VCaP (cell line): Measurements from ENCODE around the gene RBCK1.
"Not testable (repeated sequence)": the region's sequence is repeated elsewhere in the genome, so short reads cannot be mapped to it uniquely, and the experiment has no call there.

Experiments
- H3K27ac ChIP-seq: fragments of 450-650 bp; 2 replicates; pipeline ENCODE4 v1.5.1; 2017
- TF ChIP-seq, protein P1 (sequence below): fragments of 450-650 bp; conservative IDR thresholded peaks from 2 replicates; pipeline ENCODE4 v1.5.1; 2017; ENCODE audit warnings: mild to moderate bottlenecking, moderate library complexity

The RBCK1 gene

DNA sequence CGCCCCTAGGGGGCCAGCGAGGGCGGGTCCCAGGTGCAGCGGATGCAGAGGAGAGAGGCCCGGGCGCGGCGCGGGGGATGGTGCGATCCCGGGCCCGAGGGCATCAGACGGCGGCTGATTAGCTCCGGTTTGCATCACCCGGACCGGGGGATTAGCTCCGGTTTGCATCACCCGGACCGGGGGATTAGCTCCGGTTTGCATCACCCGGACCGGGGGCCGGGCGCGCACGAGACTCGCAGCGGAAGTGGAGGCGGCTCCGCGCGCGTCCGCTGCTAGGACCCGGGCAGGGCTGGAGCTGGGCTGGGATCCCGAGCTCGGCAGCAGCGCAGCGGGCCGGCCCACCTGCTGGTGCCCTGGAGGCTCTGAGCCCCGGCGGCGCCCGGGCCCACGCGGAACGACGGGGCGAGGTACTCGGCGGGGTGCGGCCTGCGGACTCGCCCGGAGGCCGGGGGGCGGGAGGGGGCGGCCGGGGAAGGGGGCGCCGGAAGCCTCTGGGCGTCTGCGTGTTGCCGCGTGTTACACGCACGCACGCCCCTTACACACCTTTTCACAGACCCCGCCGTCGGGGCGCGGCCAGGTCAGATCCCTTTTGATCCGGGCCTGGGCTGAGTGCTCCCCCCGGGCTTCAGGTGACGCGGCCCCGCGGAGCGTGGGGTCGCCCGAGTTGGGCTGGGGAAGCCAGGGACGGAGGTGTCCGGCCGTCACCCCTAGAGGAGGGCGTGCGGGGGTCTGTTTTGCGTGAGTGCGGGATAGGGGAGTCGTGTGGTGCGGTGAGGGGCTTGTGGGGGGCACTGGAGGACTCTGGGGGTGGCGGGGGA is 27.1 kb upstream of the RBCK1 start:
- peak overlapping the region; percentile 99 for H3K27ac ChIP-seq
- TF ChIP-seq, protein P1, sequence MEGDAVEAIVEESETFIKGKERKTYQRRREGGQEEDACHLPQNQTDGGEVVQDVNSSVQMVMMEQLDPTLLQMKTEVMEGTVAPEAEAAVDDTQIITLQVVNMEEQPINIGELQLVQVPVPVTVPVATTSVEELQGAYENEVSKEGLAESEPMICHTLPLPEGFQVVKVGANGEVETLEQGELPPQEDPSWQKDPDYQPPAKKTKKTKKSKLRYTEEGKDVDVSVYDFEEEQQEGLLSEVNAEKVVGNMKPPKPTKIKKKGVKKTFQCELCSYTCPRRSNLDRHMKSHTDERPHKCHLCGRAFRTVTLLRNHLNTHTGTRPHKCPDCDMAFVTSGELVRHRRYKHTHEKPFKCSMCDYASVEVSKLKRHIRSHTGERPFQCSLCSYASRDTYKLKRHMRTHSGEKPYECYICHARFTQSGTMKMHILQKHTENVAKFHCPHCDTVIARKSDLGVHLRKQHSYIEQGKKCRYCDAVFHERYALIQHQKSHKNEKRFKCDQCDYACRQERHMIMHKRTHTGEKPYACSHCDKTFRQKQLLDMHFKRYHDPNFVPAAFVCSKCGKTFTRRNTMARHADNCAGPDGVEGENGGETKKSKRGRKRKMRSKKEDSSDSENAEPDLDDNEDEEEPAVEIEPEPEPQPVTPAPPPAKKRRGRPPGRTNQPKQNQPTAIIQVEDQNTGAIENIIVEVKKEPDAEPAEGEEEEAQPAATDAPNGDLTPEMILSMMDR, result peak; percentile 8; the same call in 1 of the 2 replicates

DNA sequence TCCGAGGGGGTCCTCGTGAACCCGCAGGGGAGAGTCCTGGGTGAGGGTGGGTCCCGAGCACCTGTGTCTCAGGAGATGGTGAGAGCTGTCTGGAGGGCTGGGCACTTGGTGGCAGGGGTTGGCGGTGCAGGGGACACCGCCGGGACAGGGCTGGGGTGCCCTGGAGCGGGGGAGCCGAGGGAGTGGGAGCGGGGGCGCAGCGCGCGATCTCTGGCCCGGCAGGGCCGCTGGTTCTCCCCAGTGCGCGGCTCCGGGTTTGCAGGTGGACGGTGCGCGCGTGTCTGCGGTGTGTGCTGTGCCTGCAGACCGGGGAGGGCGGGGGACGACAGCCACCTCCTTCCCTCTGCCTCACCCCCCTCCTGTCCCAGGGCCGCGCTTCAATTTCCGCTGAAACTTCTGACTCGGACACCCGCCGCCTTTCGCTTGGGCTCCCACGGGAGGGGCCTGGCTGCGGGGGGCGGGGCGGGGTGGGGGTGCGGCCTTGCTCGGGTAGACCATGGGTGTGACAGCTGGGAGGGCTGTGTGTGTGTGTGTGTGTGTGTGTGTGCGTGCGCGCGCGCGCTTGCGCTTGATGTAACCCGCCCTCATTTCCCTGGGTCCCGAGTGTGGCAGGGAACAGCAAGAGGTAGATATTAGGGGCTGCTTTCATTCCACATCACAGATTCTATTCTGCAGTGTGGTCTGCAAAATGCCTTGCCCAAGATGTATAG is 26.4 kb upstream of the RBCK1 start:
- TF ChIP-seq, protein P1, result no peak
- peak overlapping the region; percentile 99 for H3K27ac ChIP-seq

DNA sequence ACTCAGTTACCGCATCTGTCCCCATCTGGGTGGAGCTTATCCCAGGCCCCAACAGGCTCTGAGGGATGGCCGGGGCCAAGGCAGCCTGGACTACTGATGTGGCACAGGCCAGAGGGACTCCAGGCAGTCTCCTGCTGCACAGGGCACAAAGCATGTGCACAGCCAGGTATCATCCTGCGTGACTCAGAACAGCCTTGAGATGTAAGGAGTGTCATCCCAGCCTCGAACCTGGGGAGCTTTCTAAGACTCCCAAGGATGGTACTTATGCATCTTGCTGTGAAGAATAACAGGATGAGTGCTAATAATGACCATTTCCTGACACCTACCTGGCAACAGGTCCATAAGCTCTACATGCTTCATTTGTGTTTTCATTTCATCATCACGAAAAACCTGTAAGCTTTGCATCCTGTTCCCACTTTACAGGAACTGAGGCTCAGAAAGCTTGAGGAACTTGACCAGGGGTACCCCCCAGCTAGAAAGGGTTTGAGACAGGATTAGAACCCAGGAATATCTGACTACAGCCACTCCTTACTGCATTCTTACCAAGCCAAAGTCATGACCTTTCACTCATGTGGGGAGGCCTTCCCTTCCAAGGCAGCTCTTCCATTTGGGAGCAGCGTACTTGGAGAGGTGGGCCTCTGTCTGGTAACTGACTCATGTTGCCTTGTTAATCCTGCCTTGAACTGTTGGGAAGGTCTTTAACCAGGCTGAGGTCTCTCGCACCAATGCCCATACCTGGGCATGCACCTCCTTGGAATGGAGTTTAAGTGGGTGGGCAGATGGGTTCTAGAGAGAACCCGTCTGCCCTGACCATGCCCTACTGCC is 25.6 kb upstream of the RBCK1 start:
- TF ChIP-seq, protein P1, result no peak
- peak overlapping the region; percentile 99 for H3K27ac ChIP-seq

DNA sequence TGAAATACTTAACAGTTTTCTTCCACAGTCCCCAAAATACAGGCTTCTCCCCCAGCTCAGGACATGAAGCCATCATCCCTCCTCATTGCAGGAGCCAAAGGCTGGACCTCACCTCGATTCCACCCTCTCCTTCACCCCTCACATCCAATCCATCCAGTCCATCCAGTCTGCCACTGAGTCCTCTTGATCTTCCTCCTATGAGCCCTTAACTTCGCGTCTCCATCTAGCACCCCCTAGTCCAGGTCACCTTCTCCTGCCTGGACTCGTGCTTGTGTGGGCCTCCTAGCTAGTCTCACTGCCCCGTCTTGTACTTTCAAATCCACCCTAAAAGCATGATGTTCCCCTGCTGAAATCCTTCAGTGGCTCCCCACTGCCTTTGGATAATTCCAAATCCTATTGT is 24.2 kb upstream of the RBCK1 start:
- peak overlapping the region; percentile 99 for H3K27ac ChIP-seq
- TF ChIP-seq, protein P1, result no peak

DNA sequence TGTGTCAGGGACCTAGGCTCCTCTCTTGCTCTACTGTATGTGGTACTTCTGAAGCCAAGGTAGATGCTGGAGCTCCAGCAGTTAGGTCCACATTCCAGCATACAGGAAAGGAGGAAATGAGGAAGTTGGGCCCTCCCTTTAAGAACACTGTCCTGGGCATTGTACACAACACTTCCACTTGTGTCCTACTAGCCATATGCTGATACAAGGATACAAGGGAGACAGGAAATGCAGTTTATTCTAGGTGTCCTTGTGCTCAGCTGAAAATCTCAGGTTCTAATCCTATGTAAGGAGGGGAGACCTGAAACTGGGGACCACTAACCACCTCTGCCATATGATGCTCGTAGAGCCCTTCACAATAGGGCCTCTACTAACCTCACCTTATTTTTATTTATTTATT is 23.4 kb upstream of the RBCK1 start:
- peak overlapping the region; percentile 5; the same call in 1 of the 2 replicates for H3K27ac ChIP-seq
- TF ChIP-seq, protein P1, result no peak

DNA sequence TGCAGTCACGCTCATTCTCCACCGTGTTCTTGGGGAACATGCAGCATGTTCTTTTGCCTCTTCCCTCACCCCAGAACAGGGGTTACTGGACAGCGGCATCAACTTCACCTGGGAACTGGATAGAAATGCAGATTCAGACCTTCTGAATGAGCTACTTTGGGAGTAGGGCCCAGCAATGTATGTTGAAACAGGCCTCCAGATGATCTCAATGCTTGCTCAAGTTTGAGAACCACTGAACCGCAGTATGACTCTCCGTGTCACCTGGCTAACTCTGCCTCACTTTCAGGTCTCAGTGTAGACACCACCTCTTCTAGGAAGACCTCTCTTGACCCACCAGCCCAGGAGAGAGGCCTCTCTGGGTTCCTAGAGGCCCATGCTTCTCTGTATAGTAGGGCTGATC is 22.7 kb upstream of the RBCK1 start:
- no peak overlapping the region for H3K27ac ChIP-seq
- TF ChIP-seq, protein P1, result no peak

DNA sequence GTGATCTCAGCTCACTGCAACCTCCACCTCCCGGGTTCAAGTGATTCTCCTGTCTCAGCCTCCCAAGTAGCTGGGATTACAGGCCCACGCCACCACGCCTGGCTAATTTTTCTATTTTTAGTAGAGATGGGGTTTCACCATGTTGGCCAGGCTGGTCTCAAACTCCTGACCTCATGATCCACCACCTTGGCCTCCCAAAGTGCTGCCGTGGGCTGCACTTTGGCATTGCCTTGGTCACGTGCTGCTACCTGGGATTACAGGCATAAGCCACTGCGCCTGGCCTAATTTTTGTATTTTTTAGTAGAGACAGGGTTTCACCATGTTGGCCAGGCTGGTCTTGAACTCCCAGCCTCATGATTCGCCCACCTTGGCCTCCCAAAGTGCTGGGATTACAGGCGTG is 21.5 kb upstream of the RBCK1 start:
- H3K27ac ChIP-seq, result not testable (repeated sequence)
